HG02870 (cell line): ENCODE data around the gene SLC37A4.

ENCODE experiments used
- ATAC-seq: cut with Tn5 transposase; IDR thresholded peaks from one replicate; pipeline ENCODE4 v1.9.1; 2021; ENCODE audit warnings: mild to moderate bottlenecking, moderate library complexity; ENCODE audit not compliant: unreplicated experiment

SLC37A4 gene

GRCh38 chr11:118979434-118979833 is 51.2 kb downstream of the SLC37A4 start:
- ATAC-seq = no peak

DNA sequence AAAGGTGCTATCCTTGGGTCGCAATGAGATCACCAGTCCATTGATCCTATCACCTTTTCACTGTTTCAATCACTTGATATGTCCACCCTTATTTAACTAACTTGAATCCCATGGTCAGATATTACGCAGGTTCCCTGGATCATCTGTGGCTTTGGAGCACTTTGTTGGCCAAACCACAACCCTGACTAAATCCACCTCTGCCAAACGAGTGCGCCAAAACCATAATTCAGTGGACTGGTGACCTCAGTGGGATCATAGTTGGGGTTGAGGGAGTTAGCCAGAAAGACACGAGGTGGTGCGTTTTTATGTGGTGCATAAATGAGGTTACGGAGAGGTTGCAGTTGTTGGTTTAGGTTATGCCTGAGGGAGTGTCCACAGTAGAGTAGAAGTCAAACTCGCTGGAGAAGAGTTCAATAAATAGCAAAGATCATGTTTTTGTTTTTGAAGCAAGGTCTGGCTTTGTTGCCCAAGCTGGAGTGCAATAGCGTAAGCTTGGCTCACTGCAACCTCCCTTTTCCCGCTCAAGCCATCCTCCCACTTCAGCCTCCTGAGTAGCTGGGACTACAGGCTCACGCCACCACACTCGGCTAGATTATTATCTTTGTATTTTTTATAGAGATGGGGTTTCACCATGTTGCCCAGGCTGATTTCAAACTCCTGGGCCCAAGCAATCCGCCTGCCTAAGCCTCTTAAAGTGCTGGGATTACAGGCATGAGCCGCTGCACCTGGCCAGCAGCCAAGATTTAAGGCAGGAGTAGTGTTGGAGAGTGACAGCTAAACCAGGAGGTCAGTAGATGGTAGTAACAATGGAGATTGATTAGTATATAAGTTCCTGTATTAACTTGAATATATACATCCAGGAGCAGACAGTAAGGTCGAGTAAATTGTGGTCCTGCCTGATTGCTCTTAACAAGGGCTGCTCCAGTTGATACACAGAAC is 54.6 kb downstream of the SLC37A4 start:
- ATAC-seq = no peak
